PFSK-1 (cell line): ENCODE data around the gene NMBR.

Experiments
- FOXP2 ChIP-seq: optimal IDR thresholded peaks from 2 replicates; pipeline ENCODE3; 2011; ENCODE audit warnings: borderline replicate concordance, control low read depth, inconsistent platforms; ENCODE audit not compliant: insufficient read depth; ENCODE audit errors: extremely low read length, extremely low read depth
- POLR2AphosphoS5 ChIP-seq: IDR thresholded peaks from 2 replicates; pipeline ENCODE4 v1.6.1; 2012; ENCODE audit warnings: low read depth, mild to moderate bottlenecking, control low read depth, low read length, moderate library complexity
- REST ChIP-seq, 2 experiments: IDR thresholded peaks; 2 replicates each; pipeline versions ENCODE4 v1.6.1 to v1.8.0; 2011 to 2012; ENCODE audit warnings: low read depth in 2 of 2, low read length in 2 of 2, control low read depth in 1 of 2, inconsistent platforms in 1 of 2, mild to moderate bottlenecking in 1 of 2, moderate library complexity in 1 of 2; ENCODE audit not compliant: insufficient read depth in 1 of 2
- SIN3A ChIP-seq: IDR thresholded peaks from 2 replicates; pipeline ENCODE4 v1.6.1; 2012; ENCODE audit warnings: mild to moderate bottlenecking, low read length, moderate library complexity, borderline replicate concordance; ENCODE audit not compliant: insufficient read depth

- TF ChIP-seq POLR2AphosphoS5 (no peak), FOXP2 (no peak), REST (IDR thresholded peaks at IDR 0.05; ENCODE audit: insufficient read depth in 1 of 2, low read depth in 2 of 2, low read length in 2 of 2) (no peak), SIN3A (no peak)
Measured at GRCh38 chr6:142153196-142153595, 6.3 kb upstream of the NMBR start.
